ENCODE measurements around the gene PKNOX1.
"Not testable (repeated sequence)": the region's sequence is repeated elsewhere in the genome, so short reads cannot be mapped to it uniquely, and the experiment has no call there.

Gene PKNOX1

DNA sequence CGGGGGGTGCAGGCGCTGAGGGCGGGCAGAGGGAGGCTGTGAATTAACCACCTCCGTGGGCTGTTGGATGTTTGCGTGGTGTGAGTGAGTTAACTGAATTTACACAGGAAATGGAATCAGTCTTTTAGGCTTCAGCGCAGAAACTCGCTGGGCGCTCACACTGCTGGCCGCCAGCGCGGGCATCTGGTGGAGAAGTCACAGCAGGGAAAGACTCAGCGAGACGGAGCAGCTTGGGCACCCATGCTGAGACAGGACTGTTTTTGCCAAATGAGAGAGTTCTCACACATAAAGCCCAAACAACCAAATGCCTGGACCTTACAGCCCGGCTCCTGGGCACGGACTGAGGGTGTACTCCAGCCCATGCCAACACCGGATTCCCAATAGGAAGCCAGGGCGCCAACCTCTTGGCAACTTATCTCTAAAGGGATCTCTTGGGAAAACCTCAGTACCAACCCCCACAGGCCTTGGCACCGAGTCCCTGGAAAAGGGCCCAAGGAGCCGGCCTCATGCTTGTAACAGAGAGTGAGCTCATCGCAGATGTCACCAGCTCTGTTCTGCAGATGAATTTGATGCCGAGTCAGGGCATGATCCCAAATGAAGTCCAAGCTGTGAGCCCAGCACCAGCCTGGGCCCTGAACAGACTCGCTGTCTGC, 90.0 kb downstream of the PKNOX1 start:
- not testable (repeated sequence) for DNase-seq

DNA sequence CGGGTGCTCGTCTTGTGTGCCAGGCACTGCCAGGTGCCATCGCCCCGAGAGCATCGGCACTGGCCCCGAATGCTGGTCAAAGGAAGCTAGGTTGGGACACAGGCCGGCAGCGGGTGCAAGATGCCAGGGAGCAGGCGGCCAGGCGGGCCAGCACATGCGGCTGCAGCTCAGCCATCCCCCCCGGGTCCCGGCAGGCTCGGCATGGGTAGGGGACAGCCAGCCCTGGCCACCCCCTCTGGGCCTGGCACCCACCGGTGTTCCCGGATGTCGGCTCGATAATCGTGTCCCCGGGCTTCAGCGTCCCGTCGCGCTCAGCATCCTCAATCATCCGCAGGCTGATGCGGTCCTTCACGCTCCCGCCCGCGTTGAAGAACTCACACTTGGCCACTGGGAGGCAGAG, 91.6 kb downstream of the PKNOX1 start:
- not testable (repeated sequence) for DNase-seq

DNA sequence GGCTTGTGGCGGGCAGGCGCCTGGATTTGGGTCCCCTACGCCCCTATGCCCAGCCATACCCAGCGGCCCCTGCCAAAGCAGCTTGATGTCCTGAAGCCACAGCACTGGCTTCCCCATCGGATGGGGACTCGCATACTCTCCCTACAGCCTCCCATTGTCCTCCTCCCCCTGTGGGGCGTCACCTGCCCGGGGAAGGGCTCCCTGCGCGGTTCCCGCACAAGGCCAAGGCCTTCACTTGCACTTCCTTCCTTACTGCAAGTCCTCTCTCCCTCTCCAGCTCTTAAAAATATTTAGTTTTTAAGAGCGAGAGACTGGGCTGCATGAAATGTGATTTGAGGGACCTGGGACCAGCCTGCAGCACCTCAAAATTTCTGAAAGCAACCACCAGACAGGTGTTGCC, 92.3 kb downstream of the PKNOX1 start:
- not testable (repeated sequence) for DNase-seq

DNA sequence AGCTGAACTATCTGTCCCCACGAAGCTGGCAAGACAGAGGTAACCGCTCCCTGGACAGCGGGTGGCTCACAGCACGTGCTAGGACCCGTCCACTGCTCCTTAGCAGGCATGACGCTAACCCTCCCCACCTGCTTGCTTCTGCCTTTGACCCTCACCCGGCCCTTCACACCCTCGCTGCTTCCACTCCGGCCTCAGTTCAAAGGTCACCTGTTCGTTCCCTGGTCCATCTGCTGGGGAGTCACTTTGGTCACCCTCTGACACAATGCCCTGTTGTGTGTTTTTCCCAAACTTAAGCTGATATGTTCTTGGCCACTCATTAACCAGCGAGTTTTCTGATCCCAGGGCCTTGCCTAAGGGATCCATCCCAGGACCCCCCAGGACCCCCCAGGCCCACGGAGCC, 93.7 kb downstream of the PKNOX1 start:
- DNase-seq: not testable (repeated sequence)

DNA sequence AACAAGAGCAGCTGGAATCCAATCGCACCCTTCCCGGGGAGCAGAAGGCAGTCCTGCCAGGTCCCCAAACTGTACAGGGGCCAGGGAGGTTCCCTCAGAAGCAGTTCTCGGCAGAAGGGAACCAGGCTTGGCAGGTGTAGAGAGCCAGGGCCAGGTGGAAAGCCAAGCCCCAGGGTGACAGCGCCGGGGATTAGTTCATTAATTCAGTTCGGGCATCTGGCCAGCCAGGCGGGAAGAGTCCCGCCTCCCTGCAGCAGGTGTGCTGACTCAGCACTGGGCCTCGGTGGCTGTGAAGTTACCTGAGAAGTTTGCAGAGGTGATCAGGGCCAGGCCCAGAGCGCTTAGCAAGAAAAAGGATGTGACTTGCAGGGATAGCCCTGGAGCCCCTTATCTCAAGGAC, 95.3 kb downstream of the PKNOX1 start:
- not testable (repeated sequence) for DNase-seq

DNA sequence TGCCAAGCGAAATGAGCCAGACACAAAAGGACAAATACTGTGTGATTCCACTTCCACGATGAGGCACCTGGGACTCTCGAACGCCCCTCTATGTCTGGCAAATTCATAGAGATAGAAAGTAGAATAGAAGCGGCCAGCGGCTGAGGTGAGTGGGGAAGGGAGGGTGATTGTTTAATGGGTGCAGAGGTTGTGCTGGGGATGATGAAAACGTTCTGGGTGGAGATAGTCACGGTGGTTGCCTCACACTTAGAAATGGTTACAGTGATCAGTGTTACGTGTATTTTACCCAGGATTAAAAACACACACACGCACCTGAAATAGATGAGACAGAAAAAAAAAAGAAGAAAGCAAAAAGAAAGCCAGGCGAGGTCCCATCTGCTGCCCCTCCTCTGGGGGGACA, 98.4 kb downstream of the PKNOX1 start:
- not testable (repeated sequence) for DNase-seq

DNA sequence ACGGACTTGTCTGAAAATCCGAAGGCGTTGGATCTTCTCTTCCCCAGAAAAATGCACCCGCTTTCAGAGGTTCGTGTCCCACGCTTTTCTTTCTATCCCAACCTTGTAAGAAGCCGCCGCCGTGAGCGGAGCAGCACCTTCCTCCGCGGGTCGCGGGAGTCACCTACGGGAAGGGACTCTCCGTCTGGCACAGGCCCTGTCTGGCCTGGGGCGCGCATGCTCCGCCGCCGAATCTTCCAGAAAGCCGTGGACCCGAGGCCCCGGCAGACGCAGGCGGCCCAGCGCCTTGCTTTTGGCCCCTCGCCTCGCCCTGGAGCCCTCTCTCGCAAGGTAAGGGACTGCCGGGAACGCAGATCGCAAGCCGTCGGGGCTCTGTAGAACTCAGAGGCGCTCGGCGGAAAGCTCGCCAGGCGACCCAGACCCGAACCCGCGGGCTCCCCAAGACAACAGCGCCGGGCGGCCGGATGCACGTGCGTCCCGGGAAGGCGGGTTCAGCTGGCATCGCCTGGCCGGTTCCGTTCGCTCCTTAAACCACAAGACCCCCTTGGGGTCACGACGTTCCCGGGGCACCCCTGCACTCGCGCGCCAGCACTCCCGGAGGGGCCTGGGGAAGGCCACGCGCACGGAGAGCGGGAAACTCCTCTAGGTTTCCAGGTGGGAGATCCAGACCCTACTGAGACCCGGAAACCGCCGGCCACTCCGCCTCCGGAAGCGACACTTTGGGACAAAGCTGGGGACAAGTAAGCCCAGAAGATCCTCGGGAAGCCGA, 100.2 kb downstream of the PKNOX1 start:
- DNase-seq: not testable (repeated sequence)

DNA sequence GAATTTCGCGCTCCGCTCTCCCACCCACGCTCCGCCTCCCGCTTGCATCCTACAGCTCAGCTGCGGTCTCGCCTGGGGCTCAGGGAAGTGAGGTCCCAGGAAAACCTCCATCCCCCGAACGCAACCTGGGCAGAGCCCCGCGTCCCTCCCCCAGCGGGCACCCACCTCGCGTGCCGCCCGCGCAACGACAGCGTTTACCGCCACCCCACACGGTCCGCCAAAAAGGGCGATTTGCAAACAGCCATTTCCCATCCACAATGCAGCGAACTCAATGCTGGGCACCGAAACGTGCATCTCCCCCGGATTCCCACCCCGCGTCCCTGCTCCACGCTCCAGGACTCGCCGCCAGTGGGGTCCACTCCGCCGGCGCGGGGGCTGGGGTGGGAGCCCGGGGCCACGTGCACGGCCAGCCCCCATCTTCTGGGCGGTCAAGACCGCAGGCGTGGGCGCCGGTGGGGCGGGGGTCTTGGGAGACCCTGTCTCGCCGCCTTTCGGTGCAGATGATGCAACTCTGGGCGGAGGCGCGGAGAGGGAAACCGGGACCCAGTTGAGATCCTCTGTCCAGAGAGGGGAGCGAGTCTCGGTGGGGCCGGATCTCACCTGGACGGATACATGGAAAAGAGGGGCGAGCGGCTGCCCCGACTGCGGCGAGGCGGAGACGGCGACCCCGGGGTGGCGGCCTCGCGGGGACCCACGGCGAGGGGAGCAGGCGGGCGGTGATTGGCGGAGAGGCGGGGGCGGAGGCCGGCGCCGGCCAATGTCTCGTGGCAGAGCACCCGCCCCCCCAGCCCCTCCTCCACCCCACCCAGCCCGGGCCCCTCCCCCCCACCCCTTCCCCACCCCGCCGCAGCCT, 101.0 kb downstream of the PKNOX1 start, which contains the start of gene CBS:
CBS (minus strand) TSS at position 666 of the 853 bp plus-strand sequence. CDS start 3,642 bp downstream, outside the sequence.
- DNase-seq: not testable (repeated sequence)

DNA sequence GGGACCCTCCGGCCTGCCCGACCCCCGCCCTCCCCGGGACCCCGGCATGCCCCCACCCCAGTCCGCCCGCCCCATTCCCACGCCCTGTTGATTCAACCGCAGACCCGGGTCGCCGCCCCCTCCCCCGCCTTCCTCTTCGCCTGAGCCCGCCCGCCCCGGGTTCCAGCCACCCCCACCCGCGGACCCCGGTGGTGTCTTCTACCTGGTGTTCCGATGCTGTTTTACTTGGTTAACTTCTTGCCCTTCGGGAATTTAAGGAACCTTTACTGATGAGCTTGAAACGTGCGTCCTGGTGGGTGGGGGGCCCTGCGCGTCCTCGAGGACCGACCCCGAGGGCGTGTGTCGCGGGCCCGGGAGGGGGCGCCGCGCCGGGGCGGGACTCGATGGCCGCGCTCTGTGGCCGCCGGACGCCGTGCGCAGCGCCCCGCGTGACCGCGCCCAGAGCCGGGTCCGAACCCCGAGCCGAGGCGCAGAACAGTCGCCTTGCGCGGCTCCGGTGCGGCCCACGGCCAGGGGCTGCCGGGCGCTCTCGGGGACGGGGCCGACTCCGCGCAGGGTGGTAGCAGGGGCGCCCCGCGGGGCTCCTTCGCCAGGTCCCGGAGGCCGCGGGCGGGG, 101.8 kb downstream of the PKNOX1 start:
- DNase-seq: not testable (repeated sequence)

DNA sequence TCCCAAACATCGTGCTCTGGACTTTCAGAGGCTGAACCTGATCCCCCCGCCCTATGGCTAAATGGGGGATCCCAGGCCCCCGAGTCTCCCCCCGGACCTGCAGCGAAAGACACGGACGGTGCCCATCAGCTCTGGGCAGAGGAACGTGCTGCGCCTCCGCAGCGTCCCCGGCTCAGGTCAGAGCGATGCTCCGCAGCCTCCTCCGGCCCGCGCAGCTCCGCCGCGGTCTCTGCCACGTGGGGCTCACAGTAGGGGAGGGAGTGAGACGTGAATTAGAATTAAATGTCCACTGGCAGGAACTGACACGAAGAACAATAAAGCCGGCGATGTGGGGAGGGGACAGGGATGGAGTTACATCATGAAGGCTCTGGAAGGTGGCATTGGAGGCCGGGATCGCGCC, 102.3 kb downstream of the PKNOX1 start:
- not testable (repeated sequence) for DNase-seq

DNA sequence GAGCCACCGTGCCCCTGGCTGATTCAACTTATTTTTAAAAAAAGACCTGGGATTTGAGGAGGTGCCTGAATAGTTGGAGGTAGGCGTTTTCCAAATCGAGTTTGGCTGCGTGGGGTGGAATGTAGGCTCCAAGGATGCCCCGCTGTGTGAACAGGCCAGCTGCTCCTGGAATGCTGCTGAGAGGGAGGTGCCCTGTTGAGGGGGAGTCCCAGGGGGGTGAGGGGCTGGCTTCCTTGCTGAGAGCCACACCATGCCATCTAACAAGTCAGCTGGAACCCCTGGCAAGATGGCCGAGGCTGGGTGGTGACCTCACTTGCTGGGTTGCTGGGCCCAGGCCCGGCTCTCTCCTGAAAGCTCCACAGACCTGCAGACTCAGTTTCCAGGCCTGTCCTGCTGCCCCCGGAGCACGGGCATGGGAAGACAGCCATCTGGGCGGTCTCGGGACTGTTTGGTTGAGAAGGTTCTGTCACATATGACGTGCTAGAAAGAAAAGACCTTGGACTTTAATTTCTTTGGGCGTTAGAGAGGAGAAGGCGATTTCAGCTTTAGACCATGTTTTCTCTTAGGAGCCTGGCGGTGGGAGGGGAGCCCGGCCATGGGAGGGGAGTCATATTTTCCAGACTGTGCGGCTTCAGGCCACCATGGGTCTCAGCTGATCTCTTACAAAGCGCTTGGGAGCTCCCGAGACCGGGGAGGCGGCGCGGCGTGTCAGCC, 108.4 kb downstream of the PKNOX1 start:
- DNase-seq: not testable (repeated sequence)
